Measurements from ENCODE around the gene ACOT7.

ACOT7 gene

GRCh38 chr1:6359216-6360116 is 34.1 kb downstream of the ACOT7 start:
- DNase-seq: peak; percentile 82

- DNase-seq: peak; percentile 83
Observed at GRCh38 chr1:6358757-6359201, 34.8 kb downstream of the ACOT7 start.

GRCh38 chr1:6358144-6358624 is 35.4 kb downstream of the ACOT7 start:
- DNase-seq: no peak

GRCh38 chr1:6357243-6357936 is 36.2 kb downstream of the ACOT7 start:
- DNase-seq: no peak

GRCh38 chr1:6355621-6356020 is 37.9 kb downstream of the ACOT7 start:
- DNase-seq: no peak

- DNase-seq: no peak
Observed at GRCh38 chr1:6354659-6355317, 38.8 kb downstream of the ACOT7 start.

- DNase-seq: no peak
Observed at GRCh38 chr1:6353955-6354658, 39.5 kb downstream of the ACOT7 start.

- no peak for DNase-seq
Observed at GRCh38 chr1:6353619-6353954, 40.0 kb downstream of the ACOT7 start.

- DNase-seq: no peak
Observed at GRCh38 chr1:6352138-6352563, 41.4 kb downstream of the ACOT7 start.

GRCh38 chr1:6351480-6352137 is 42.0 kb downstream of the ACOT7 start:
- DNase-seq: no peak

GRCh38 chr1:6350416-6351088 is 43.0 kb downstream of the ACOT7 start:
- DNase-seq: no peak

GRCh38 chr1:6349254-6349943 is 44.2 kb downstream of the ACOT7 start:
- DNase-seq: no peak

- DNase-seq: peak; percentile 80
Observed at GRCh38 chr1:6348511-6349191, 44.9 kb downstream of the ACOT7 start.

- peak; percentile 87 for DNase-seq
Observed at GRCh38 chr1:6347641-6348487, 45.7 kb downstream of the ACOT7 start.

GRCh38 chr1:6345460-6345859 is 48.1 kb downstream of the ACOT7 start:
- DNase-seq: no peak

GRCh38 chr1:6345009-6345408 is 48.6 kb downstream of the ACOT7 start:
- DNase-seq: no peak

GRCh38 chr1:6343506-6344405 is 49.8 kb downstream of the ACOT7 start:
- peak; percentile 83 for DNase-seq

GRCh38 chr1:6342056-6342455 is 51.5 kb downstream of the ACOT7 start:
- DNase-seq: no peak

Measured in activated effector memory CD4-positive, alpha-beta T cell treated with anti-CD3 and anti-CD28 coated beads, Interleukin-2, amount 50 U/mL, for 16 hours (primary cell).